A673 (cell line): Measurements from ENCODE around the gene THSD7B. TPM values are rescaled to one million over a fixed set of nuclear protein-coding genes. Genes with fewer than 3 reads are reported as not detected.

Source experiments
- BruUV-seq: library from RNA; stranded (reverse); fragments of 400-500 nt; replicated peaks from 2 replicates; lab custom pipeline; 2021; lab: Mats Ljungman, UMichigan
- CTCF ChIA-PET: fragments of 300-600 bp; sonication (Branson Sonifier 250); formaldehyde crosslinking; loops from one replicate; lab custom pipeline; 2022; ENCODE audit warnings: antibody characterized with exemption; lab: Charles Lee
- POLR2A ChIA-PET: fragments of 300-600 bp; sonication (Branson Sonifier 250); formaldehyde crosslinking; loops from one replicate; lab custom pipeline; 2022; ENCODE audit warnings: antibody characterized with exemption; ENCODE audit not compliant: low non-redundant PET; lab: Charles Lee
- DNase-seq: peaks from one replicate; pipeline ENCODE4 v3.0.0-alpha.2; 2015; ENCODE audit warnings: low spot score
- H3K27ac ChIP-seq: fragments of 200-600 bp; sonication (generic); 2 replicates; pipeline ENCODE4 v1.5.1; 2016; ENCODE audit warnings: mixed run types, low read depth, mild to moderate bottlenecking, mixed read lengths, antibody characterized with exemption, low read length; ENCODE audit not compliant: poor library complexity, severe bottlenecking
- H3K27me3 ChIP-seq: fragments of 200-600 bp; sonication (generic); replicated peaks from 2 replicates; pipeline ENCODE4 v1.6.1; 2017; ENCODE audit warnings: mixed run types, low read depth, mild to moderate bottlenecking, mixed read lengths, antibody characterized with exemption, low read length; ENCODE audit not compliant: insufficient read depth, poor library complexity
- H3K36me3 ChIP-seq: fragments of 200-600 bp; sonication (generic); 2 replicates; pipeline ENCODE4 v1.6.1; 2016; ENCODE audit warnings: mixed run types, mild to moderate bottlenecking, mixed read lengths, antibody characterized with exemption, low read length; ENCODE audit not compliant: insufficient read depth, poor library complexity, severe bottlenecking
- H3K4me1 ChIP-seq: fragments of 200-600 bp; sonication (generic); 2 replicates; pipeline ENCODE4 v1.6.1; 2017; ENCODE audit warnings: mixed run types, mild to moderate bottlenecking, mixed read lengths, antibody characterized with exemption, low read length; ENCODE audit not compliant: insufficient read depth, poor library complexity, severe bottlenecking
- H3K4me3 ChIP-seq: fragments of 200-600 bp; sonication (generic); 2 replicates; pipeline ENCODE4 v1.5.1; 2016; ENCODE audit warnings: low read depth, mixed run types, mild to moderate bottlenecking, mixed read lengths, low read length; ENCODE audit not compliant: poor library complexity, severe bottlenecking
- H3K9me3 ChIP-seq: fragments of 200-600 bp; sonication (generic); 2 replicates; pipeline ENCODE4 v1.6.1; 2016; ENCODE audit warnings: mixed run types, low read depth, mild to moderate bottlenecking, mixed read lengths, antibody characterized with exemption, low read length; ENCODE audit not compliant: poor library complexity, severe bottlenecking
- EZH2 ChIP-seq: fragments of 200-600 bp; sonication (generic); IDR thresholded peaks from 2 replicates; pipeline ENCODE4 v1.6.1; 2017; ENCODE audit warnings: borderline replicate concordance, low read depth, mild to moderate bottlenecking, mixed read lengths, antibody characterized with exemption, low read length; ENCODE audit not compliant: poor library complexity, severe bottlenecking
- intact Hi-C: fragments of 100-400 bp; cut with micrococcal nuclease; formaldehyde crosslinking; loops from one replicate; pipeline ENCODE4 v1.10.0; 2022; ENCODE audit not compliant: unreplicated experiment
- total RNA-seq: library from RNA; stranded (reverse); gene quantifications from 2 replicates; pipeline ENCODE4 v1.2.3, GENCODE V29; 2021
- TF ChIP-seq, protein P1 (sequence below): fragments of 300-800, 200-600 bp; sonication (generic); conservative IDR thresholded peaks from 2 replicates; pipeline ENCODE4 v1.5.1; 2017; ENCODE audit warnings: low read depth, mild to moderate bottlenecking, antibody characterized with exemption, low read length, moderate library complexity, mixed read lengths

The THSD7B gene
- total RNA-seq, 1 experiment from 2014 or later, result not detected

DNA sequence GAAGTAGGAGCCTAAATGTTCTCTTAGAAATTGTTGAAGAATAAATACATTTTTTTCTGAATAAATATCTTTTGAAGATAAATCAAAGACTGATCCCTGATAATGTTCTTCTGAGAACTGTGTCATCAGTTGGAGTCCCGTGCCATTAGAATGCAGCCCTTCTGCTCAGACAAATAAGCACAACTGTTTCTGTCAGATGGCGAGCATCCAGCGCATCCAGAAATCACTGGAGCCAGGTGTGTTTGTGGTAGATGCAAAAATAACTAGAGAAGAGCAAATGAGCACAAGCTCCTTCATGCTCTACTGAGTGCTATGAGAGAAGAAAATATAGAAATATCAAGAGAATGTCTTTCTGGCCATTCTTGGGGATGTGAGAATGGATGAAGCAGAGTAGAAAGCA, 573.7 kb downstream of the THSD7B start:
- H3K4me3 ChIP-seq, result no peak overlapping the region
- BruUV-seq, result no TSS peak
- no peaks in the 10 kb centered on the region for H3K9me3 ChIP-seq
- no peaks in the 10 kb centered on the region for H3K27me3 ChIP-seq
- ChIA-PET POLR2A (no interaction called here), CTCF (no interaction called here)
- no peaks in the 10 kb centered on the region for H3K36me3 ChIP-seq
- TF ChIP-seq, protein P1, sequence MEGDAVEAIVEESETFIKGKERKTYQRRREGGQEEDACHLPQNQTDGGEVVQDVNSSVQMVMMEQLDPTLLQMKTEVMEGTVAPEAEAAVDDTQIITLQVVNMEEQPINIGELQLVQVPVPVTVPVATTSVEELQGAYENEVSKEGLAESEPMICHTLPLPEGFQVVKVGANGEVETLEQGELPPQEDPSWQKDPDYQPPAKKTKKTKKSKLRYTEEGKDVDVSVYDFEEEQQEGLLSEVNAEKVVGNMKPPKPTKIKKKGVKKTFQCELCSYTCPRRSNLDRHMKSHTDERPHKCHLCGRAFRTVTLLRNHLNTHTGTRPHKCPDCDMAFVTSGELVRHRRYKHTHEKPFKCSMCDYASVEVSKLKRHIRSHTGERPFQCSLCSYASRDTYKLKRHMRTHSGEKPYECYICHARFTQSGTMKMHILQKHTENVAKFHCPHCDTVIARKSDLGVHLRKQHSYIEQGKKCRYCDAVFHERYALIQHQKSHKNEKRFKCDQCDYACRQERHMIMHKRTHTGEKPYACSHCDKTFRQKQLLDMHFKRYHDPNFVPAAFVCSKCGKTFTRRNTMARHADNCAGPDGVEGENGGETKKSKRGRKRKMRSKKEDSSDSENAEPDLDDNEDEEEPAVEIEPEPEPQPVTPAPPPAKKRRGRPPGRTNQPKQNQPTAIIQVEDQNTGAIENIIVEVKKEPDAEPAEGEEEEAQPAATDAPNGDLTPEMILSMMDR, result no peak
- TF ChIP-seq EZH2, result no peak
- no peaks in the 10 kb centered on the region for H3K4me1 ChIP-seq
- H3K27ac ChIP-seq, result no peak overlapping the region
- no peak for DNase-seq
- intact Hi-C loops, result no loop called here

DNA sequence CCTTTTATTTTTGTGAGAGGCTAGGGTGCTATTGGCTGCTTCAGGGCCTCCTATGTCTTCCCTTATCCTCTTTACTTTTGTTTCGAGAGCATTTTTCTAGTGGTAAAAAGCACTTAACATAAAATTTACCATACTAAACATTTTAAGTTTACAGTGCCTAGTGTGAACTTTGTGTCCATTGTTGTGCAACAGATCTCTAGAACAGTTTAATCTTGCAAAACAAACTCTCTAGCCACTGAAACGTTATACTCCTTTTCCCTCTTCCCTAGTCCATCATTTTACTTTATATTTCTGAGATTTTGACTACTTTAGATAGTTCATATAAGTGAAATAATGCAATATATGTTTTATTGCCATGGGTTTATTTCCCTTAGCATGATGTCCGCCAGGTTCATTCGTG, 580.6 kb downstream of the THSD7B start:
- no peak for DNase-seq
- no TSS peak for BruUV-seq
- intact Hi-C loops, result no loop called here
- CTCF ChIA-PET, result no interaction called here
- Histone ChIP-seq H3K36me3 (no peaks in the 10 kb centered on the region), H3K27me3 (no peaks in the 10 kb centered on the region), H3K4me3 (no peak overlapping the region), H3K9me3 (no peaks in the 10 kb centered on the region), H3K27ac (no peak overlapping the region), H3K4me1 (no peaks in the 10 kb centered on the region)
- no peak for TF ChIP-seq EZH2
- TF ChIP-seq, protein P1, result no peak
- POLR2A ChIA-PET, result no interaction called here

DNA sequence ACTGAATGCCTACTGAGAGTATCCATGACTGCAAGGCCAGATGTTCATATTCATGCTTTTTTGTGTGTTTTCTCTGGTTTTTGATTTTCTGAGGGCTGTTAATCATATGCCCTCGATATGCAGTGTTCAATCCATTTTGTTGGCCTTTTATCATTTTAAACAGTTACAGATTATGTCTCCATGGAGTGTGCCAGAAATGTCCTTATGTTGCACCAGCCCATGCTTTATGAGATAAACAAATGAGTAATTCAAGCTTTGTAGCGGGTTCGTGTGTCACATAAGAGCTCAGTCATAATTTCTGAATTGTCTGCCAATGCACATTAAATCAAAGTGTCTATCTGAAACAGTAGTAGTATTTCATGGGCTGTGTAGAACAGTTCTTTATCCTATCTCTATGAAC, 583.0 kb downstream of the THSD7B start:
- Histone ChIP-seq H3K4me3 (no peak overlapping the region), H3K4me1 (no peaks in the 10 kb centered on the region), H3K27ac (no peak overlapping the region), H3K27me3 (no peaks in the 10 kb centered on the region), H3K9me3 (no peaks in the 10 kb centered on the region), H3K36me3 (no peaks in the 10 kb centered on the region)
- intact Hi-C loops, result no loop called here
- POLR2A ChIA-PET, result no interaction called here
- BruUV-seq, result no TSS peak
- no peak for TF ChIP-seq EZH2
- TF ChIP-seq, protein P1, result no peak
- CTCF ChIA-PET, result no interaction called here
- DNase-seq, result no peak
